Ishikawa (cell line): ENCODE results near the gene AATF.

Source experiments
- EGR1 ChIP-seq: IDR thresholded peaks from 2 replicates; pipeline ENCODE4 v1.6.1; 2012
- EP300 ChIP-seq: IDR thresholded peaks from 2 replicates; pipeline ENCODE4 v1.6.1; 2012; ENCODE audit warnings: borderline replicate concordance
- RAD21 ChIP-seq: IDR thresholded peaks from 2 replicates; pipeline ENCODE4 v1.6.1; 2012; ENCODE audit warnings: low read depth
- ZBTB7A ChIP-seq: IDR thresholded peaks from 2 replicates; pipeline ENCODE4 v1.6.1; 2012; ENCODE audit warnings: low read depth

DNA sequence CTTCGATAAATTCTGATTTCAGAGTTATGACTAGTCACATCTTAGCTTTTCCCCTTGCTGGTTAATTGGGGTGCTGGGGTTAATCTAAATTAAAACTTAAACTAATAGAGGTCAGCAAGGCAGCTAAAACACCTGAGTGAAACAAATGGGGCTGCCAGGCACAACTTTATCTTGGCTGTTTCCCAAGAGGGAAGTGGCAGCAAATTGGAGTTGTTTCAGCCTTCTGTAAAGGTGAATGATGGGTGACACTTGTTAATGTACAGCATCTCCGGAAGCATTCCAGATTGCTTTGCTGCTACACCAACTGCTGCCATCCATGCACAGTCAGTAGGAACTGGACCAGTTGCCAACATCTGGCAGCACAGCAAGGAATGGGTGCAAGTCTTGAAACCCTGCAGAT is 43.9 kb downstream of the AATF start:
- TF ChIP-seq RAD21 (no peak), EP300 (no peak), EGR1 (no peak), ZBTB7A (no peak)
